ENCODE measurements around the gene GPR137B.
A peak's percentile ranks its signal among the peaks of the same experiment; 100 is the strongest.
"Not testable (repeated sequence)": the region's sequence is repeated elsewhere in the genome, so short reads cannot be mapped to it uniquely, and the experiment has no call there.

Gene GPR137B

DNA sequence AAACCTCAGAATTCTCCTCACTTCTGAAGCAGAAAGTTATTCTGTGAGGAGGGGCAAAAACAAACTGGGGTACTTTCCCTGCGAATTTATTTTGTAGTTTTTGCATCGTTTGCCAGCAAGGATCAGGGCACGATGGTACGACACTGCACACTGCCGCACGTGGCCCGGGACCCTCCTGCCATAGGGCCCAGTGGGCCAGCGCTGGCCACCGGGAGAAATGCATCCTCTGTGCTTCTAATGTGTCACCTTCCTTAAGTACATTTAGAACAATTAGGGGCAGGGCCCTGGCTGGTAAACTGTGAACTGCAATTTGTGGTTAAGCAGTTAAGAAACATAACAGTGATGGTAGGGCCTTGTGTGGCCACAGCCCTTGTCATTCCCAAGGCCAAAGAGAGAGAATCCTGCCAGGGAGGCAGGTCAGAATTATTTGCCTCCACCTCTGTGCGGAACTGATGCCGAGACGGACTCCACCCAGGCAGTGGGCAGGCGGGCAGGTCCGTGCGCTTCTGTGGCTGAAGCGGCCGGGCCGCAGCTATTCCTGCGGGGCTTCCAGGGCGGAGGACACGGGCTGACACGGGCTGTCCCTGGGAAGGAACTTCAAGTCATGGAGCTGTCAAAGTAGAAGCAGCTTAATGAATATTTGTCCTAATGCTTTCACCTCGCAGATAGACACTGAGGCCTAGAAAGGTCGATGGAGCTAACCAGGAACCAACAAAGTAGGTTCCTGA is 12.5 kb downstream of the GPR137B start:
- TF ChIP-seq, protein P1, sequence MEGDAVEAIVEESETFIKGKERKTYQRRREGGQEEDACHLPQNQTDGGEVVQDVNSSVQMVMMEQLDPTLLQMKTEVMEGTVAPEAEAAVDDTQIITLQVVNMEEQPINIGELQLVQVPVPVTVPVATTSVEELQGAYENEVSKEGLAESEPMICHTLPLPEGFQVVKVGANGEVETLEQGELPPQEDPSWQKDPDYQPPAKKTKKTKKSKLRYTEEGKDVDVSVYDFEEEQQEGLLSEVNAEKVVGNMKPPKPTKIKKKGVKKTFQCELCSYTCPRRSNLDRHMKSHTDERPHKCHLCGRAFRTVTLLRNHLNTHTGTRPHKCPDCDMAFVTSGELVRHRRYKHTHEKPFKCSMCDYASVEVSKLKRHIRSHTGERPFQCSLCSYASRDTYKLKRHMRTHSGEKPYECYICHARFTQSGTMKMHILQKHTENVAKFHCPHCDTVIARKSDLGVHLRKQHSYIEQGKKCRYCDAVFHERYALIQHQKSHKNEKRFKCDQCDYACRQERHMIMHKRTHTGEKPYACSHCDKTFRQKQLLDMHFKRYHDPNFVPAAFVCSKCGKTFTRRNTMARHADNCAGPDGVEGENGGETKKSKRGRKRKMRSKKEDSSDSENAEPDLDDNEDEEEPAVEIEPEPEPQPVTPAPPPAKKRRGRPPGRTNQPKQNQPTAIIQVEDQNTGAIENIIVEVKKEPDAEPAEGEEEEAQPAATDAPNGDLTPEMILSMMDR (IDR thresholded peaks at IDR 0.05; ENCODE audit: extremely low read depth, insufficient read depth, missing control alignments) = no peak
- no peak for DNase-seq (ENCODE audit: low spot score)
- in situ Hi-C loops (cut with MboI; ENCODE audit: low pct_unique_long_range_greater_than_20kb, low sequenced_read_pairs, unreplicated experiment) = no loop called here

DNA sequence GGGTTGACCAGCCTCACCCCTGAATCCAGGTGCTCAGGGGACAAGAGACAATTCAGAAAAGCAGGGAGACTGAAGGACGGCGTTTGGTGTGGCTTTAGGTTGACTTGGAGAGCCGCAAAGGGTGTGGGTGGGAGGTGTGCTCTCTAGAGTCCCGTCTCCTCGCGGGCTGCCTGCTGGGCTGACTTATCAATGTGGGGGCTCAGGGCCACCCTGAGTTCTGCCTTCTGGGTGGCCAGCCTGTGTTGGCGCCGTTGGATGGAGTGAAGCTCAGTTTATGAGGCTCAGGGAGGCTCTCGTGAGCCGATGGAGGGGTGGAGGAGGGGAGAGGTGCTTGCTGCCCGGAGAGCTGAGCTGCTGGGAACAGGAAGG is 13.0 kb downstream of the GPR137B start:
- DNase-seq (ENCODE audit: low spot score) = no peak
- in situ Hi-C loops (cut with MboI; ENCODE audit: low pct_unique_long_range_greater_than_20kb, low sequenced_read_pairs, unreplicated experiment) = no loop called here
- TF ChIP-seq, protein P1 (IDR thresholded peaks at IDR 0.05; ENCODE audit: extremely low read depth, insufficient read depth, missing control alignments) = no peak

DNA sequence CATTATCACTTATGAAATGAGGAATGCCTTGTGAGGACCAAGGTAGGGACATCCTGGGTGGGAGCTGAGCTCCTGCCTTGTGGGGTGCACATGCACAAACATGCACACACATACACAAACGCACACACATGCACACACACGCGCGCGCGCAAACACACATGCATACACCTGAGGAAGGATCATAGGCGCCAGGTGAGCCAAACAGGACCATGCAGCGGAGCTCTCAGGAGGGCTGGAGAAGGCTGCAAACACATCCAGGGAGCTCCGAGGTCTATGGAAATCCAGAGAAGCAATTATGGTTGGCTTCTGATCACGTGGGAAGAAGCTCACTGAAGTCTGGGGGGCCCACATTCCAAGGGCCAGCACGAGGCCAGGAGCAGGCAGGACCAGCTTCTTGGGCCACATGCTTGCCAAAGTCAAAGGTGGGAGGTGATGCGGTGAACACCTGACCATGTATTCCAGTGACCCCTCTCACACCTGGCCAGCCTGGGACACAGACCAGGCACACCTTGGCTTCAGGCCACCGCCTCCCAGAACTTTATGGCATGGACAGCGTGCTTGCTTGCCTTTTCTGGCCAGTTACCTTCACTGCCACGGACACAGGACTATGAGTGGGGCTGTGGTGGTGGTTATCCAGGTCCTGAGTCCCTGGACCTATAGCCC is 13.6 kb downstream of the GPR137B start:
- in situ Hi-C loops (cut with MboI; ENCODE audit: low pct_unique_long_range_greater_than_20kb, low sequenced_read_pairs, unreplicated experiment) = no loop called here
- TF ChIP-seq, protein P1 (IDR thresholded peaks at IDR 0.05; ENCODE audit: extremely low read depth, insufficient read depth, missing control alignments) = no peak
- no peak for DNase-seq (ENCODE audit: low spot score)

DNA sequence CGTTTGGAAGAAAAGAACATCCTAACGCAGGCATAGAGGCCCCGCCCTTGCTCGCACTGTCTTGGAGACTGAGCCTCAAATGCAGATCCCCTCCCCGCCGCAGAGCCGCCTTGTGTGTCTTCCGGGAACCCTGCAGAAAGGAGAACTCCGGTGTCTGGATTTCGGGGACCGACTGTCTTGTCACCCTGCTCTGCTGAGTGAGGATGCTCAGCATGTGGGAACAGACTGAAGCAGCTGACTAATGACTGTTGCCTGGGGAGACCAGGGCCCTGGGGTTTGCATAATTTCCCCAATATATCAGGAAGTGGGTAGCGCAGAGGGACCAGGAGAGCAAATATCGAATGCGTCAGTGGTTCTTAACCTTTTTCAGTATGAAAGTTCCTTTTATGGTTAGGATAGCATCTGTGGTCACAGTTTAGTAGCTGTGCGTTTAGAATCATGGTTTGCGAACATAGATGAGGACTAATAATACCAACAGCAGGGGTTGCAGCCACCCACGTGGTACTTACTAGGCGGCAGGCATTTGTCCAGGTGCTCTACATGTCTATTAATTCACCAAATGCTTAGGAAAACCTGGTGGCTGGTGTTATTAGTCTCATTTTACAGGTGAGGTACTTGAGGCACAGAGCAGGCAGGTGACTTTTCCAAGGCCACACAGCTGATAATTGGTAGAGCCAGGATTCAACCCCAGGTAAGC is 14.3 kb downstream of the GPR137B start:
- peak; percentile 91 for DNase-seq (ENCODE audit: low spot score)
- in situ Hi-C loops (cut with MboI; ENCODE audit: low pct_unique_long_range_greater_than_20kb, low sequenced_read_pairs, unreplicated experiment) = no loop called here
- TF ChIP-seq, protein P1 (IDR thresholded peaks at IDR 0.05; ENCODE audit: extremely low read depth, insufficient read depth, missing control alignments) = no peak

DNA sequence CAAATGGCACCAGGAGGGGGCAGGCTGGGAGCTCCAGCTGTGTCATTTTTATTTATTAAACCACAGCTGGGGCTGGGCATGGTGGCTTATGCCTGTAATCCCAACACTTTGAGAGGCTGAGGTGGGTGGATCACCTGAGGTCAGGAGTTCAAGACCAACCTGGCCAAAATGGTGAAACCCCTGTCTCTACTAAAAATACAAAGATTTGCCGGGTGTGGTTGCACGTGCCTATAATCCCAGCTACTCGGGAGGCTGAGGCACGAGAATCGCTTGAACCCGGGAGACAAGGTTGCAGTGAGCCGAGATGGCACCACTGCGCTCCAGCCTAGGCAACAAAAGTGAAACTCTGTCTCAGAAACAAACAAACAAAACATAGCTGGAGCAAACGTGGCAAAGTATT is 15.7 kb downstream of the GPR137B start:
- in situ Hi-C loops (cut with MboI; ENCODE audit: low pct_unique_long_range_greater_than_20kb, low sequenced_read_pairs, unreplicated experiment); DNase-seq (ENCODE audit: low spot score): not testable (repeated sequence)

DNA sequence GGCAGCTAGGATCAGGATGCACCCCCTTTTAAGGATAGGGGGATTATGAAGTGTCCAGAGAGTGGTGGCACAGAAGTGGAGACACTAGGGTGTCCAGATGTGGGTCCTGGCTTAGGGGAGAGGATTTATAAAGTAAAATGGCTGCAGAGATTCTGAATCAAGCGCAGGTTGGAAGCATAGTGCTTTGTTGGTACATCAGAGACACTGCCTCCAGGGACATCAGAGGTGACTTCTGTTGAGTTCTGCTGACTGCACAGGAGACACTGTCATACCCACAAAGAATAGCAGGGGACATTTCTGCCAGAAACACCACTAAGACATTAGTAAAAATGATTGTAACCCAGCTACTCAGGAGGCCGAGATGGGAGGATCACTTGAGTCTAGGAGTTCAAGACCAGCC is 16.4 kb downstream of the GPR137B start:
- TF ChIP-seq, protein P1 (IDR thresholded peaks at IDR 0.05; ENCODE audit: extremely low read depth, insufficient read depth, missing control alignments) = no peak
- in situ Hi-C loops (cut with MboI; ENCODE audit: low pct_unique_long_range_greater_than_20kb, low sequenced_read_pairs, unreplicated experiment) = no loop called here
- DNase-seq (ENCODE audit: low spot score) = no peak
